Neutrophil (primary cell): ENCODE measurements around the gene RUNDC3A.

Experiments used
- H3K27ac ChIP-seq: fragments of 200-600 bp; sonication (generic); 2 replicates; pipeline ENCODE4 v1.5.1; 2016; ENCODE audit warnings: mild to moderate bottlenecking, moderate library complexity
- H3K27me3 ChIP-seq: fragments of 200-600 bp; sonication (generic); 2 replicates; pipeline ENCODE4 v1.6.0; 2016; ENCODE audit warnings: mild to moderate bottlenecking
- H3K36me3 ChIP-seq: fragments of 200-600 bp; sonication (generic); 2 replicates; pipeline ENCODE4 v1.5.1; 2017
- H3K4me1 ChIP-seq, 2 experiments: fragments of 200-600 bp in 1 of 2; sonication (generic) in 1 of 2; 1 replicate in 1 of 2; 2 replicates in 1 of 2; pipeline versions ENCODE4 v1.5.1 to v1.6.1; 2013 to 2016; ENCODE audit warnings: low read depth in 1 of 2, low read length in 1 of 2, mild to moderate bottlenecking in 1 of 2, moderate library complexity in 1 of 2; ENCODE audit not compliant: control insufficient read depth in 1 of 2, insufficient read depth in 1 of 2
- H3K4me3 ChIP-seq, 2 experiments: fragments of 200-600 bp in 1 of 2; sonication (generic) in 1 of 2; 1 replicate in 1 of 2; 2 replicates in 1 of 2; pipeline ENCODE4 v1.5.1; 2013 to 2016; ENCODE audit warnings: low read depth in 1 of 2, low read length in 1 of 2, mild to moderate bottlenecking in 1 of 2, moderate library complexity in 1 of 2
- H3K9me3 ChIP-seq: fragments of 200-600 bp; sonication (generic); 2 replicates; pipeline ENCODE4 v1.5.1; 2016
- TF ChIP-seq, protein P1 (sequence below): fragments of 200-600 bp; sonication (generic); IDR thresholded peaks from 2 replicates; pipeline ENCODE4 v1.5.1; 2016; ENCODE audit warnings: antibody characterized with exemption

The RUNDC3A gene

GRCh38 chr17:44284024-44284400, 24.4 kb upstream of the RUNDC3A start:
- Histone ChIP-seq H3K27me3 (peaks cover 40% of the 10 kb centered on the region), H3K9me3 (no peaks in the 10 kb centered on the region), H3K4me1 (no peaks in the 10 kb centered on the region), H3K36me3 (no peaks in the 10 kb centered on the region), H3K4me3 (no peak overlapping the region), H3K27ac (no peak overlapping the region)
- TF ChIP-seq, protein P1, sequence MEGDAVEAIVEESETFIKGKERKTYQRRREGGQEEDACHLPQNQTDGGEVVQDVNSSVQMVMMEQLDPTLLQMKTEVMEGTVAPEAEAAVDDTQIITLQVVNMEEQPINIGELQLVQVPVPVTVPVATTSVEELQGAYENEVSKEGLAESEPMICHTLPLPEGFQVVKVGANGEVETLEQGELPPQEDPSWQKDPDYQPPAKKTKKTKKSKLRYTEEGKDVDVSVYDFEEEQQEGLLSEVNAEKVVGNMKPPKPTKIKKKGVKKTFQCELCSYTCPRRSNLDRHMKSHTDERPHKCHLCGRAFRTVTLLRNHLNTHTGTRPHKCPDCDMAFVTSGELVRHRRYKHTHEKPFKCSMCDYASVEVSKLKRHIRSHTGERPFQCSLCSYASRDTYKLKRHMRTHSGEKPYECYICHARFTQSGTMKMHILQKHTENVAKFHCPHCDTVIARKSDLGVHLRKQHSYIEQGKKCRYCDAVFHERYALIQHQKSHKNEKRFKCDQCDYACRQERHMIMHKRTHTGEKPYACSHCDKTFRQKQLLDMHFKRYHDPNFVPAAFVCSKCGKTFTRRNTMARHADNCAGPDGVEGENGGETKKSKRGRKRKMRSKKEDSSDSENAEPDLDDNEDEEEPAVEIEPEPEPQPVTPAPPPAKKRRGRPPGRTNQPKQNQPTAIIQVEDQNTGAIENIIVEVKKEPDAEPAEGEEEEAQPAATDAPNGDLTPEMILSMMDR, result no peak

DNA sequence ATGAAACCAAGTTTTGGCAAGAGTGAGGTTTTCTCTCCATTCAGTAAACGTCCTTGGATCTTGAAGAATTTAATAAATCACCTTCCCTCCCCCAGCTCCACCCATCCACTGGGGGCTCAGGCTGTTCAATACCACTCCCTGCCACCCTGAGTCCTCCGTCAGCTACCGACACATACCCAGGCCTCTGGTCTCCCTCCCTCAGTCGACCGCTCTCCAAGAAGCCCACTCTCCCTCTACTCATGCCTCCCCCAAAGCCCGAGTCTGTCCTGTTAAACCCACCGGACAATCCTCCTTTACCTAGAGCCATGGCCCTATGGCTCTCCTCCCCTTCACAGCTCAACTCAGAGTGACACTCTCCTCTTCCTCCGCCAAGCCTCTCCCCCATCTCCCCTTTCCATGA, 20.8 kb upstream of the RUNDC3A start:
- no peak overlapping the region for H3K27ac ChIP-seq
- H3K4me1 ChIP-seq, result no peaks in the 10 kb centered on the region
- TF ChIP-seq, protein P1, result no peak
- H3K36me3 ChIP-seq, result no peaks in the 10 kb centered on the region
- H3K27me3 ChIP-seq, result peaks cover 26% of the 10 kb centered on the region
- no peaks in the 10 kb centered on the region for H3K9me3 ChIP-seq
- H3K4me3 ChIP-seq, result no peak overlapping the region

DNA sequence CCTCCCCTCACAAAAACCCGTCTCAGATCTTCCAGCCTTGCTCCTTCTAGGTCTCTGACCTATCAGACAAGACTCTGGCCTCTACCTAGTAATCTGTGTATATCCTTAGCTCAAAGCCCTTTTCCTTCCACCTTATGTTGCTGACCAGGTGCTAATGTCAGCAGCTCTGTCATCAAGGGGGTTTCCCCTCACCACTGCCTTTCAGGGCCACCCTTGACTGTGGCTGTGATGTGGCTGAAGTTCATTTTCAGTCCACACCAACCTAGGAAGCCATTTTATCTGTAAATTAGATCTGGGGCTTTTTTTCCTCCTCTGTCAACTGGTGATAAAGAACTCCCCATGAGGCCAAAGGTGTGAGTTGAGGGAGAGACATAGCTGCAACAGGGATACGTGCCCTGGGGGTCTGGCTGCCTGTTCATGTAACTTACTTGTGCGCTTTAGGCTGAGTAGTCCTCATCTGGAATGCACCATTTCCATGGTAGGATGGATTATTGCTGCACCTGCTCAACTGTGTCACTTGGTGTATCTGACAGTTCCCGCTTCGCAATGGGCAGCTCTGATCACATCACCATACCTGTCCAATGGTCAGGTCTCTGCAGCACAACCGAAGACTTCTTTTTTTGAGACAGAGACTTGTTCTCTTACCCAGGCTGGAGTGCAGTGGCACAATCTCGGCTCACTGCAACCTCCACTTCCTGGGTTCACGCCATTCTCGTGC, 14.7 kb upstream of the RUNDC3A start:
- TF ChIP-seq, protein P1, result no peak
- no peaks in the 10 kb centered on the region for H3K9me3 ChIP-seq
- H3K36me3 ChIP-seq, result no peaks in the 10 kb centered on the region
- H3K4me1 ChIP-seq, result no peaks in the 10 kb centered on the region
- no peak overlapping the region for H3K27ac ChIP-seq
- H3K4me3 ChIP-seq, result no peak overlapping the region
- H3K27me3 ChIP-seq, result peaks cover 53% of the 10 kb centered on the region

- H3K27ac ChIP-seq, result no peak overlapping the region
- peaks cover 70% of the 10 kb centered on the region for H3K27me3 ChIP-seq
- no peaks in the 10 kb centered on the region for H3K9me3 ChIP-seq
- H3K4me1 ChIP-seq, result no peaks in the 10 kb centered on the region
- H3K36me3 ChIP-seq, result no peaks in the 10 kb centered on the region
- TF ChIP-seq, protein P1, result no peak
- no peak overlapping the region for H3K4me3 ChIP-seq
Measured at GRCh38 chr17:44297975-44298374, 10.4 kb upstream of the RUNDC3A start.

GRCh38 chr17:44304651-44305050, 3.8 kb upstream of the RUNDC3A start:
- H3K9me3 ChIP-seq, result no peaks in the 10 kb centered on the region
- no peak overlapping the region for H3K4me3 ChIP-seq
- peaks cover 94% of the 10 kb centered on the region for H3K27me3 ChIP-seq
- peaks cover 0 to 18% of the 10 kb centered on the region in 2 experiments for H3K4me1 ChIP-seq
- TF ChIP-seq, protein P1, result no peak
- no peaks in the 10 kb centered on the region for H3K36me3 ChIP-seq
- H3K27ac ChIP-seq, result no peak overlapping the region
